Lower leg skin (tissue), 4 donors: Measurements from ENCODE around the gene MRPL34. TPM values are rescaled to one million over a fixed set of nuclear protein-coding genes. Genes with fewer than 3 reads are reported as not detected.

ENCODE experiments used
- DNase-seq, 2 donors: peaks; one replicate each; pipeline ENCODE4 v3.0.0-alpha.2; 2019; ENCODE audit warnings: low spot score in 2 of 2
- H3K4me3 ChIP-seq: fragments of 200-600 bp; sonication (generic); 2 replicates; pipeline ENCODE4 v1.5.1; 2017; ENCODE audit warnings: mild to moderate bottlenecking, low read depth; ENCODE audit not compliant: poor library complexity, severe bottlenecking
- CTCF ChIP-seq, 3 donors: fragments of 450-650 bp; IDR thresholded peaks; one replicate each; pipeline ENCODE4 v1.5.1; 2016; ENCODE audit warnings: antibody characterized with exemption in 3 of 3, mild to moderate bottlenecking in 3 of 3, moderate library complexity in 2 of 3
- POLR2A ChIP-seq, 2 donors: fragments of 450-650 bp; IDR thresholded peaks; one replicate each; pipeline ENCODE4 v1.6.1; 2016 to 2017; ENCODE audit warnings: antibody characterized with exemption in 2 of 2, mild to moderate bottlenecking in 1 of 2, moderate library complexity in 1 of 2
- WGBS, 2 donors: methylation state at CpG; one replicate each; pipeline ENCODE4 v1.1.5; 2018; 5-methylcytosine and 5-hydroxymethylcytosine counted together
- intact Hi-C: fragments of 100-400 bp; cut with DNase I; formaldehyde crosslinking; loops from one replicate; pipeline ENCODE4 v1.15.0; 2023; ENCODE audit warnings: low total_unique reads
- total RNA-seq, 4 donors: library from RNA; depleted of rRNA; stranded (reverse); fragments of >200 nt; gene quantifications; one replicate each; pipeline ENCODE4 v1.1.0, GENCODE V29; 2016

The MRPL34 gene
- total RNA-seq, 4 donors from 2014 or later, result 88.4 to 228 (median 131) TPM

- no peak for TF ChIP-seq POLR2A (IDR thresholded peaks at IDR 0.05)
- TF ChIP-seq CTCF (IDR thresholded peaks at IDR 0.05), result no peak
- peak within 1 kb of the TSS; percentile 97 for H3K4me3 ChIP-seq
- intact Hi-C loops, result no loop called here
- peak; percentile 100 for DNase-seq
- 0% methylated on average over 42 to 45 of the region's 46 CpGs for WGBS, 2 donors
These were observed 3.7 kb downstream of the MRPL34 start, which contains the start of gene DDA1 for GRCh38 chr19:17309198-17309964. DDA1 (plus strand) TSS chr19:17309563; CDS start chr19:17309655, 92 bp downstream.

GRCh38 chr19:17309965-17310461 is 4.3 kb downstream of the MRPL34 start:
- WGBS, 2 donors, result 5 to 8% methylated on average over 15 to 23 of the region's 23 CpGs
- TF ChIP-seq POLR2A (IDR thresholded peaks at IDR 0.05), result no peak
- TF ChIP-seq CTCF (IDR thresholded peaks at IDR 0.05), result no peak

GRCh38 chr19:17311455-17312188 is 6.0 kb downstream of the MRPL34 start:
- no peak for DNase-seq
- no peak overlapping the region for H3K4me3 ChIP-seq
- TF ChIP-seq CTCF (IDR thresholded peaks at IDR 0.05) (no peak), POLR2A (IDR thresholded peaks at IDR 0.05) (no peak)
- intact Hi-C loops, result no loop called here
- WGBS, 2 donors, result 55% methylated on average over 11 of the region's 11 CpGs

More at GRCh38 chr19:17309965-17310461, 4.3 kb downstream of the MRPL34 start:
- no peak for DNase-seq
- intact Hi-C loops, result no loop called here
- H3K4me3 ChIP-seq, result peak overlapping the region; percentile 97

GRCh38 chr19:17312189-17313113 is 6.8 kb downstream of the MRPL34 start:
- 77 to 80% methylated on average over 17 to 18 of the region's 20 CpGs for WGBS, 2 donors
- intact Hi-C loops, result no loop called here
- TF ChIP-seq POLR2A (IDR thresholded peaks at IDR 0.05) (no peak), CTCF (IDR thresholded peaks at IDR 0.05) (no peak)
- no peak overlapping the region for H3K4me3 ChIP-seq
- DNase-seq, result peak in 1 of 2 donors; percentile 84

- H3K4me3 ChIP-seq, result no peak overlapping the region
- TF ChIP-seq CTCF (IDR thresholded peaks at IDR 0.05) (no peak), POLR2A (IDR thresholded peaks at IDR 0.05) (no peak)
- intact Hi-C loops, result no loop called here
- peak in 1 of 2 donors; percentile 84 for DNase-seq
- WGBS, 2 donors, result 87 to 88% methylated on average over 19 of the region's 19 CpGs
These were observed 8.4 kb downstream of the MRPL34 start for GRCh38 chr19:17314007-17314593.
